ENCODE data around the gene CDKN1C. TPM values are rescaled to one million over a fixed set of nuclear protein-coding genes. Genes with fewer than 3 reads are reported as not detected.

CDKN1C gene
- total and polyA plus RNA-seq, 4 donors: 2.6 to 10.2 (median 3.5) TPM

DNA sequence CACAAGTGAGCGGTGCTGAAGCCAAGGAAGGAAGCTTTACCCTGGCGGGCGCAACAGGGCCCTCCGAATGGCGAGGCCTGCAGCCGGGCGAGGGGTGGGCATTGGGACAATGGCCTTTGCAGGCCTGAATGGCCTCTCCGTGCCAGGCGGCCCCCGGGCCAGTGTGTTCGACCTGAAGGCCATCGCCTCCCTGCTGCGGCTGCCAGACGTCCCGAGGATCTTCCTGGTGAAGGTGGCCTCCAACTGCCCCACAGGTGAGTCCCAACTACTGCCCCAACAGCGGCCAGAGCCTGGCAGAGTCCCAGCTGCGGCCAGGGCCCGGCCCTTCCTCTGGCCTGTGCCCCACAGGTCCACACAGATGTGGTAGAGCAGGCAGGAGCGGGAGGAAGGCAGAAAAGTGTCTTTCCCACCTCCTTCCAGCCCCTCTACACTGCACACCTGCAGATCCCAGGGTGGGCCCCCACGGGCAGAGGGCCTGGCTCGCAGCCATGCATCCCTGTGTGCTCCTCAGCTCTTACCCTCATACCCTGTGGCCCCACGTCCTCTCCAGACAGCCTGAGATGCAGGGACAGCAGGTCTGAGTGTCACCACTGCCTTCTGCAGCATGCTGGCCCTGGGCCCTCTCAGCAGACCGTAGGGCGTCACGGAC, 32.4 kb upstream of the CDKN1C start (continued):
- no peak for TF ChIP-seq HNF4A (conservative IDR thresholded peaks at IDR 0.05)
- TF ChIP-seq, protein P1, sequence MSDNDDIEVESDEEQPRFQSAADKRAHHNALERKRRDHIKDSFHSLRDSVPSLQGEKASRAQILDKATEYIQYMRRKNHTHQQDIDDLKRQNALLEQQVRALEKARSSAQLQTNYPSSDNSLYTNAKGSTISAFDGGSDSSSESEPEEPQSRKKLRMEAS (IDR thresholded peaks at IDR 0.05): no peak
- no peak for TF ChIP-seq TAF1 (conservative IDR thresholded peaks at IDR 0.05)
- TF ChIP-seq, protein P2, sequence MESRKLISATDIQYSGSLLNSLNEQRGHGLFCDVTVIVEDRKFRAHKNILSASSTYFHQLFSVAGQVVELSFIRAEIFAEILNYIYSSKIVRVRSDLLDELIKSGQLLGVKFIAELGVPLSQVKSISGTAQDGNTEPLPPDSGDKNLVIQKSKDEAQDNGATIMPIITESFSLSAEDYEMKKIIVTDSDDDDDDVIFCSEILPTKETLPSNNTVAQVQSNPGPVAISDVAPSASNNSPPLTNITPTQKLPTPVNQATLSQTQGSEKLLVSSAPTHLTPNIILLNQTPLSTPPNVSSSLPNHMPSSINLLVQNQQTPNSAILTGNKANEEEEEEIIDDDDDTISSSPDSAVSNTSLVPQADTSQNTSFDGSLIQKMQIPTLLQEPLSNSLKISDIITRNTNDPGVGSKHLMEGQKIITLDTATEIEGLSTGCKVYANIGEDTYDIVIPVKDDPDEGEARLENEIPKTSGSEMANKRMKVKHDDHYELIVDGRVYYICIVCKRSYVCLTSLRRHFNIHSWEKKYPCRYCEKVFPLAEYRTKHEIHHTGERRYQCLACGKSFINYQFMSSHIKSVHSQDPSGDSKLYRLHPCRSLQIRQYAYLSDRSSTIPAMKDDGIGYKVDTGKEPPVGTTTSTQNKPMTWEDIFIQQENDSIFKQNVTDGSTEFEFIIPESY (IDR thresholded peaks at IDR 0.05): no peak
- no peak for TF ChIP-seq JUND (IDR thresholded peaks at IDR 0.05)
- no peak for TF ChIP-seq EGR1 (IDR thresholded peaks at IDR 0.05; ENCODE audit: low read depth in 2 of 2)
- TF ChIP-seq FOXA1 (IDR thresholded peaks at IDR 0.05): no peak

DNA sequence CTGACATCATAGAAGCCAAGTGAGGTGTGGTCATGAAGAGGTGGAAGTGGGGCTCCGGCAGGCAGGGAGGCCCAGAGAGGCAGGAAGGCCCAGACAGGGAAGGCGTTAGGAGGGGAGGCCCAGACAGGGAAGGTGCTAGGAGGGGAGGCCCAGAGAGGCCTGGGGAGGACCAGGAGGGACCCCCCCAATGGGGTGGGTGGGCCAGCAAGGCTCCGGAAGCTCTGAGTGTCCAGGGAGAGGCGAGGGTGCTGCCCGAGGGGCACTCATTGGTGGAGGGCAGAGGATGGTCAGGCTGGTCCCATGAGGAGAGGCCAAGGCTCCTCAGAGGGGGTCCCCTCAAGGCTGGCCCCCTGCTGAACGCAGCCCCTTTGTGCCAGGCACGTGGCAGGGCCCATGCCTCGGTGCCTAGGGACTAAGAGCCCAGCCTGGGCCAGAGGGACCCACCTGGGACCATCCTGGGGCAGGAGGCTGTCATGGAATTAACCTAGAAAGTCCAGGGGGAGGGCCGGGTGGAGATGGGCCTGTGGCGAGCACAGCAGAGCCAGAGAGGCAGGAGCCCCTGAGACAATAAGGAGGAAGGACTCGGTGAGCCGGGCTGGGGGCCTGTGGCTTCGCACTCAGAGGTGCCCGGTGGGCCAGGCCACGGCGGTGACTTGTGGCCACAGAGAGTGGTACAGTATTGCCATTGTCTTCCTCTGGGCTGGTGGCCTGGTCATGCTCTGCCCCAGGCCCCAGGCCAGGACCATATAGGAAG, 31.5 kb upstream of the CDKN1C start:
- Histone ChIP-seq H3K9ac (ENCODE audit: low read depth in 1 of 2, low read length in 2 of 2) (no peak overlapping the region), H3K27ac (ENCODE audit: low read depth in 1 of 2, low read length in 2 of 2) (no peak overlapping the region), H3K4me1 (ENCODE audit: control insufficient read depth in 4 of 4, insufficient read depth in 4 of 4, low read length in 3 of 4) (no peaks in the 10 kb centered on the region), H3K36me3 (ENCODE audit: control insufficient read depth in 4 of 4, insufficient read depth in 3 of 4, low read depth in 1 of 4, low read length in 3 of 4) (peaks cover 0 to 4% (median 0%) of the 10 kb centered on the region in 4 donors), H3K9me3 (ENCODE audit: control insufficient read depth in 4 of 4, low read length in 3 of 4) (no peaks in the 10 kb centered on the region), H3K27me3 (ENCODE audit: control insufficient read depth in 4 of 4, insufficient read depth in 4 of 4, low read length in 3 of 4) (no peaks in the 10 kb centered on the region), H3K4me3 (ENCODE audit: low read depth in 1 of 3, low read length in 3 of 3) (no peak overlapping the region)
- no peak for DNase-seq (ENCODE audit: low spot score)
- TF ChIP-seq, protein P2 (IDR thresholded peaks at IDR 0.05): no peak
- no peak for TF ChIP-seq NR2F2 (IDR thresholded peaks at IDR 0.05)
- WGBS: 96% methylated on average over 16 of the region's 16 CpGs

DNA sequence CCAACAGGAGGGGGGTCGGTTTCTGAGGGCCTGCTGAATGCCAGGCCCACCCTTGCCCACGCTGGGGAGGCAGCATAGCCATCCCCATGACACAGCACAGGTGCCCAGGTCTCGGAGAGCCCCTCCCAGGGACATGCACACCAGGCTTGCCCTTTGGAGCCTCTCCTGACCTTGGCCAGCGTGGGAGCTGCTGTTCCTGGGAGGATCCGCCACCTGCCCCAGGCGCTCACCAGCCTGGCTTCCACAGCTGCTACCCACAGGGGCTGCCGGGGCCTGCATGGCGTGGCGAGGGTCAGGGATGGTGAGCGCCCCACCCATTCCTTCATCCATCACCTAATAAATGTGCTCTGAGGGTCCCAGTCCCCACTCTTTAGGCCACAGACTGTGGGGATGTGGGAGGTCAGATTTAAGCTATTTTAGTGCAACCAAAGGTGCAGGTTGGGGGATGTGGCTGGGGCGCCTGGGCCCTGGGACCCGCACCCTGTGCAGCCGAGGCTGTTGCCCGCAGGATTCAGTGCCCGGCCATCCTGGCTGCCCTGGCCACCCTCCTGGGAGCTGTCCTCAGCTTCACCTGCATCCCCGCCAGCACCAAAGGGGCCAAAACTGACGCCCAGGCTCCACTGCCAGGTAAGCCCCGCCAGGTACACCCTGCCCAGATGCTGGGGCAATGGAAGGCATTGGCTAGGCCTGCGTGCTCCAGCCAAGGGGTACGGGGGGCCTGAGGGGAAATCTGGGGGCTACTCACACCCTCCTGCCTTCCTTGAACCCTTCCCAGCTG, 30.7 kb upstream of the CDKN1C start:
- Histone ChIP-seq H3K4me1 (ENCODE audit: control insufficient read depth in 4 of 4, insufficient read depth in 4 of 4, low read length in 3 of 4) (no peaks in the 10 kb centered on the region), H3K36me3 (ENCODE audit: control insufficient read depth in 4 of 4, insufficient read depth in 3 of 4, low read depth in 1 of 4, low read length in 3 of 4) (peaks cover 0 to 4% (median 0%) of the 10 kb centered on the region in 4 donors), H3K9me3 (ENCODE audit: control insufficient read depth in 4 of 4, low read length in 3 of 4) (no peaks in the 10 kb centered on the region), H3K27me3 (ENCODE audit: control insufficient read depth in 4 of 4, insufficient read depth in 4 of 4, low read length in 3 of 4) (no peaks in the 10 kb centered on the region), H3K4me3 (ENCODE audit: low read depth in 1 of 3, low read length in 3 of 3) (no peak overlapping the region), H3K27ac (ENCODE audit: low read depth in 1 of 2, low read length in 2 of 2) (no peak overlapping the region), H3K9ac (ENCODE audit: low read depth in 1 of 2, low read length in 2 of 2) (no peak overlapping the region)
- WGBS: 90% methylated on average over 20 of the region's 20 CpGs
- no peak for DNase-seq (ENCODE audit: low spot score)
- TF ChIP-seq HNF4A (conservative IDR thresholded peaks at IDR 0.05): no peak
- TF ChIP-seq, protein P3, sequence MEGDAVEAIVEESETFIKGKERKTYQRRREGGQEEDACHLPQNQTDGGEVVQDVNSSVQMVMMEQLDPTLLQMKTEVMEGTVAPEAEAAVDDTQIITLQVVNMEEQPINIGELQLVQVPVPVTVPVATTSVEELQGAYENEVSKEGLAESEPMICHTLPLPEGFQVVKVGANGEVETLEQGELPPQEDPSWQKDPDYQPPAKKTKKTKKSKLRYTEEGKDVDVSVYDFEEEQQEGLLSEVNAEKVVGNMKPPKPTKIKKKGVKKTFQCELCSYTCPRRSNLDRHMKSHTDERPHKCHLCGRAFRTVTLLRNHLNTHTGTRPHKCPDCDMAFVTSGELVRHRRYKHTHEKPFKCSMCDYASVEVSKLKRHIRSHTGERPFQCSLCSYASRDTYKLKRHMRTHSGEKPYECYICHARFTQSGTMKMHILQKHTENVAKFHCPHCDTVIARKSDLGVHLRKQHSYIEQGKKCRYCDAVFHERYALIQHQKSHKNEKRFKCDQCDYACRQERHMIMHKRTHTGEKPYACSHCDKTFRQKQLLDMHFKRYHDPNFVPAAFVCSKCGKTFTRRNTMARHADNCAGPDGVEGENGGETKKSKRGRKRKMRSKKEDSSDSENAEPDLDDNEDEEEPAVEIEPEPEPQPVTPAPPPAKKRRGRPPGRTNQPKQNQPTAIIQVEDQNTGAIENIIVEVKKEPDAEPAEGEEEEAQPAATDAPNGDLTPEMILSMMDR (IDR thresholded peaks at IDR 0.05; ENCODE audit: low read depth, low read length, missing input control): no peak
- TF ChIP-seq, protein P1 (IDR thresholded peaks at IDR 0.05): no peak
- no peak for TF ChIP-seq GABPA (IDR thresholded peaks at IDR 0.05 in 1 of 2, conservative IDR thresholded peaks at IDR 0.05 in 1 of 2)
- TF ChIP-seq, protein P4, sequence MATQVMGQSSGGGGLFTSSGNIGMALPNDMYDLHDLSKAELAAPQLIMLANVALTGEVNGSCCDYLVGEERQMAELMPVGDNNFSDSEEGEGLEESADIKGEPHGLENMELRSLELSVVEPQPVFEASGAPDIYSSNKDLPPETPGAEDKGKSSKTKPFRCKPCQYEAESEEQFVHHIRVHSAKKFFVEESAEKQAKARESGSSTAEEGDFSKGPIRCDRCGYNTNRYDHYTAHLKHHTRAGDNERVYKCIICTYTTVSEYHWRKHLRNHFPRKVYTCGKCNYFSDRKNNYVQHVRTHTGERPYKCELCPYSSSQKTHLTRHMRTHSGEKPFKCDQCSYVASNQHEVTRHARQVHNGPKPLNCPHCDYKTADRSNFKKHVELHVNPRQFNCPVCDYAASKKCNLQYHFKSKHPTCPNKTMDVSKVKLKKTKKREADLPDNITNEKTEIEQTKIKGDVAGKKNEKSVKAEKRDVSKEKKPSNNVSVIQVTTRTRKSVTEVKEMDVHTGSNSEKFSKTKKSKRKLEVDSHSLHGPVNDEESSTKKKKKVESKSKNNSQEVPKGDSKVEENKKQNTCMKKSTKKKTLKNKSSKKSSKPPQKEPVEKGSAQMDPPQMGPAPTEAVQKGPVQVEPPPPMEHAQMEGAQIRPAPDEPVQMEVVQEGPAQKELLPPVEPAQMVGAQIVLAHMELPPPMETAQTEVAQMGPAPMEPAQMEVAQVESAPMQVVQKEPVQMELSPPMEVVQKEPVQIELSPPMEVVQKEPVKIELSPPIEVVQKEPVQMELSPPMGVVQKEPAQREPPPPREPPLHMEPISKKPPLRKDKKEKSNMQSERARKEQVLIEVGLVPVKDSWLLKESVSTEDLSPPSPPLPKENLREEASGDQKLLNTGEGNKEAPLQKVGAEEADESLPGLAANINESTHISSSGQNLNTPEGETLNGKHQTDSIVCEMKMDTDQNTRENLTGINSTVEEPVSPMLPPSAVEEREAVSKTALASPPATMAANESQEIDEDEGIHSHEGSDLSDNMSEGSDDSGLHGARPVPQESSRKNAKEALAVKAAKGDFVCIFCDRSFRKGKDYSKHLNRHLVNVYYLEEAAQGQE (IDR thresholded peaks at IDR 0.05): no peak
- no peak for TF ChIP-seq JUND (IDR thresholded peaks at IDR 0.05)
- no peak for TF ChIP-seq FOXA1 (IDR thresholded peaks at IDR 0.05)
- TF ChIP-seq, protein P2 (IDR thresholded peaks at IDR 0.05): no peak
- no peak for TF ChIP-seq RAD21 (IDR thresholded peaks at IDR 0.05)
- no peak for TF ChIP-seq YY1 (IDR thresholded peaks at IDR 0.05)

Measured in liver (tissue), 9 donors.